Glutamatergic neuron (in vitro differentiated cells): ENCODE measurements around the gene CHD5. TPM values are rescaled to one million over a fixed set of nuclear protein-coding genes. Genes with fewer than 3 reads are reported as not detected.
A peak's percentile ranks its signal among the peaks of the same experiment; 100 is the strongest.

Experiments
- DNase-seq: peaks from one replicate; pipeline ENCODE4 v3.0.0; 2022
- H3K27ac Mint-ChIP-seq: one replicate; pipeline ENCODE4 v1.8.0; 2020; ENCODE audit warnings: mild to moderate bottlenecking, mixed read lengths, inconsistent platforms; ENCODE audit not compliant: unreplicated experiment
- H3K27me3 Mint-ChIP-seq: one replicate; pipeline ENCODE4 v1.8.0; 2020; ENCODE audit warnings: mild to moderate bottlenecking, moderate library complexity, mixed read lengths, inconsistent platforms; ENCODE audit not compliant: unreplicated experiment
- H3K36me3 Mint-ChIP-seq: one replicate; pipeline ENCODE4 v1.8.0; 2020; ENCODE audit warnings: mild to moderate bottlenecking, mixed read lengths, inconsistent platforms; ENCODE audit not compliant: unreplicated experiment
- H3K4me1 Mint-ChIP-seq: one replicate; pipeline ENCODE4 v1.8.0; 2020; ENCODE audit warnings: mild to moderate bottlenecking, low read depth, mixed read lengths, inconsistent platforms; ENCODE audit not compliant: unreplicated experiment
- H3K4me3 Mint-ChIP-seq: one replicate; pipeline ENCODE4 v1.8.0; 2020; ENCODE audit warnings: mild to moderate bottlenecking, mixed read lengths, inconsistent platforms; ENCODE audit not compliant: unreplicated experiment
- H3K9me3 Mint-ChIP-seq: one replicate; pipeline ENCODE4 v1.8.0; 2020; ENCODE audit warnings: mild to moderate bottlenecking, moderate library complexity, mixed read lengths, inconsistent platforms; ENCODE audit not compliant: unreplicated experiment
- total RNA-seq: library from RNA; stranded (reverse); fragmentation: NEBNext Ultra II Directional; extraction: Animal tissue kit (Norgen Biotek cat#: 25700); gene quantifications from one replicate; pipeline ENCODE4 v1.2.1, GENCODE V29; 2021; ENCODE audit not compliant: unreplicated experiment
- TF ChIP-seq, protein P1 (sequence below): fragments of 200-600 bp; sonication (generic); IDR thresholded peaks from one replicate; pipeline ENCODE4 v1.5.0; 2021; ENCODE audit not compliant: partially characterized antibody, unreplicated experiment

The CHD5 gene
- total RNA-seq, 1 donor from 2014 or later: 0.96 TPM

DNA sequence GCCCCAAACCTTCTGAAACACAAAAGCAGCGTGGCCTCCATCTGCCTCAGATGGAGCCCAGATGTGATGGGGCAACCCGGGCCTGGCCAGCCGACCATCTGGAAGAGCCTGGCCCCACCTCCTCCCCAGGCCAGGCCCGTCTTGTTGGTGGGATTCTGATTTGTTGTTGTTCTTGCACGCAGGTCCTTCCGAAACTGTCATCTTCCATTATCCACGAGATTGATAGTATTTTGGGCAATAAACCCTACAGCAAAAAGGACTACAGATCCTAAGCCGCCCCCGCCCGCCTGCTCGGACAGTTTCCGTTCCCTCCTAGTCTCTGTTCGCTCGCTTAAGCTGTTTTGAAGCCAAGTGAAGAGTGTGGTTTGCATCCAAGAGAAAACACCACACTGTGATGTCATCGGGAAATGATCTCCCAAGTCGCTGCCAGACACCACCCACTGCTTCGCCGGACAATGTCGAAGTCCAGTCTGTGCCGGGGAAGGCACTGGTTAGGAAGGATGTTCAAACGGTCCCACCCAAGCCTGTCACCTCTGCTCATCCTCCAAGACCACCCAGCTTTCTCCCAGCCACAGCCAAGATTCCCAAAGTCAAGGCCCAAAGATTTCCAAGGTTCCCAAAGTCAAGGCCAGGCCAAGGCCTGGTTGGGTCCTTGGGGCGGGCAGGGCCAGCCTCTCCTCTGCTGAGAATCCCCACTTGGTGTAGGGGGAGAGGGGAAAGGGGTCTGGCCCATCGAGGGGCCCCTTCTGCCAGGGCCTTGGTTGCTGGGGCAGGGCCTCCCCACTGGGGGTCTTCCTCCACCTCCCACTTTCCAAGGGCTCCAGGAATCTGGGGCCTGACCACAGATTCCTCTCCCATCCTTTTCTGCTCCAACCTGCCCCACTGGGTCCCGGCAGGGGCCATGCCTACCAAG, 81.6 kb downstream of the CHD5 start:
- H3K4me3 Mint-ChIP-seq: no peak overlapping the region
- H3K36me3 Mint-ChIP-seq: peaks cover 4% of the 10 kb centered on the region
- DNase-seq: peak; percentile 13
- H3K9me3 Mint-ChIP-seq: peaks cover 9% of the 10 kb centered on the region
- TF ChIP-seq, protein P1, sequence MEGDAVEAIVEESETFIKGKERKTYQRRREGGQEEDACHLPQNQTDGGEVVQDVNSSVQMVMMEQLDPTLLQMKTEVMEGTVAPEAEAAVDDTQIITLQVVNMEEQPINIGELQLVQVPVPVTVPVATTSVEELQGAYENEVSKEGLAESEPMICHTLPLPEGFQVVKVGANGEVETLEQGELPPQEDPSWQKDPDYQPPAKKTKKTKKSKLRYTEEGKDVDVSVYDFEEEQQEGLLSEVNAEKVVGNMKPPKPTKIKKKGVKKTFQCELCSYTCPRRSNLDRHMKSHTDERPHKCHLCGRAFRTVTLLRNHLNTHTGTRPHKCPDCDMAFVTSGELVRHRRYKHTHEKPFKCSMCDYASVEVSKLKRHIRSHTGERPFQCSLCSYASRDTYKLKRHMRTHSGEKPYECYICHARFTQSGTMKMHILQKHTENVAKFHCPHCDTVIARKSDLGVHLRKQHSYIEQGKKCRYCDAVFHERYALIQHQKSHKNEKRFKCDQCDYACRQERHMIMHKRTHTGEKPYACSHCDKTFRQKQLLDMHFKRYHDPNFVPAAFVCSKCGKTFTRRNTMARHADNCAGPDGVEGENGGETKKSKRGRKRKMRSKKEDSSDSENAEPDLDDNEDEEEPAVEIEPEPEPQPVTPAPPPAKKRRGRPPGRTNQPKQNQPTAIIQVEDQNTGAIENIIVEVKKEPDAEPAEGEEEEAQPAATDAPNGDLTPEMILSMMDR: no peak
- H3K27me3 Mint-ChIP-seq: peaks cover 2% of the 10 kb centered on the region
- peak overlapping the region; percentile 73 for H3K27ac Mint-ChIP-seq
- H3K4me1 Mint-ChIP-seq: peaks cover 16% of the 10 kb centered on the region

DNA sequence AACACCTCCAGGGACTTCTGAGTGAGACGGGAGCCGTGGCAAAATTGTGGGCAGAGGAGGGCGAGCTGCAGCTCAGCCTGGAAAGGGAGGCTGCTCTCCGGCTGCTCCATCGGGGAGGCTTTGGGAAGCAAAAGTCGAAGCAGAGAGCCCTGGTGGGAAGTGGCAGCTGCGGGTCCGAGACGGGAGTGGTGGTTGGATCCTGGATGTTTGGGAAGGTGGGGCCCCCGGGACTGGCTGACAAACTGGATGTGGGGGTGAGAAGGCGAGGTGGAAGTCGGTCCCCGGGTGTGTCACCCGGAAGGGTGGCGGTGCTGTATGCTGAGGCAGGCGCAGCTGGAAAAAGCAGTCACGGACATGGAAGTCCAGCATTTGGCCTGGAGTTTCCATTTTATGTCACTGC, 82.3 kb downstream of the CHD5 start:
- H3K4me3 Mint-ChIP-seq: peak overlapping the region; percentile 25
- DNase-seq: peak; percentile 13
- H3K4me1 Mint-ChIP-seq: peaks cover 19% of the 10 kb centered on the region
- H3K27ac Mint-ChIP-seq: peak overlapping the region; percentile 16
- peaks cover 9% of the 10 kb centered on the region for H3K9me3 Mint-ChIP-seq
- peaks cover 2% of the 10 kb centered on the region for H3K27me3 Mint-ChIP-seq
- TF ChIP-seq, protein P1: no peak
- peaks cover 4% of the 10 kb centered on the region for H3K36me3 Mint-ChIP-seq

DNA sequence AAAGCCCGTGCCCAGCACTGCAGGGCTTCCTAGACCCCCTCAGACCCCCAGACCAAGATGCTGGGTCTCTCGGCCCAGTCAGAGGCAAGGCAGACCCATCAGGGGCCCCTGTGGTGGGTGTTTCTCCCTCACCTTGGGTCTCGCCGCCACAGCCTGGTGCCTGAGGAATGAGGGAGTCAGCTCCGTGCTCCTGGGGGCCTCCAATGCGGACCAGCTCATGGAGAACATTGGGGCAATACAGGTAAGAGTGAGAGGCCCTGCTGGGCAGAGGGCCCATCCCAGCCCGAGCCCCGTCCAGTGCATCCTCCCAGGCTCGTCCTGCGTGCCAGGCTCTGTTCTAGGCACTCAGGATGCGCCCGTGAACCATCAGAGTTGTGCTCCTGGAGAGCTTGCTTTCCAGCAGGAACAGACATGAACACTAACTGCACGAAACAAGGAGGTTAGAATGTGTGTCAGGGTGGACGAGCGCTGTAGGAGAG, 83.0 kb downstream of the CHD5 start:
- no peak for DNase-seq
- TF ChIP-seq, protein P1: no peak
- H3K27me3 Mint-ChIP-seq: peaks cover 2% of the 10 kb centered on the region
- peaks cover 9% of the 10 kb centered on the region for H3K9me3 Mint-ChIP-seq
- peaks cover 4% of the 10 kb centered on the region for H3K36me3 Mint-ChIP-seq
- peak overlapping the region; percentile 16 for H3K27ac Mint-ChIP-seq
- peaks cover 21% of the 10 kb centered on the region for H3K4me1 Mint-ChIP-seq
- H3K4me3 Mint-ChIP-seq: peak overlapping the region; percentile 25

DNA sequence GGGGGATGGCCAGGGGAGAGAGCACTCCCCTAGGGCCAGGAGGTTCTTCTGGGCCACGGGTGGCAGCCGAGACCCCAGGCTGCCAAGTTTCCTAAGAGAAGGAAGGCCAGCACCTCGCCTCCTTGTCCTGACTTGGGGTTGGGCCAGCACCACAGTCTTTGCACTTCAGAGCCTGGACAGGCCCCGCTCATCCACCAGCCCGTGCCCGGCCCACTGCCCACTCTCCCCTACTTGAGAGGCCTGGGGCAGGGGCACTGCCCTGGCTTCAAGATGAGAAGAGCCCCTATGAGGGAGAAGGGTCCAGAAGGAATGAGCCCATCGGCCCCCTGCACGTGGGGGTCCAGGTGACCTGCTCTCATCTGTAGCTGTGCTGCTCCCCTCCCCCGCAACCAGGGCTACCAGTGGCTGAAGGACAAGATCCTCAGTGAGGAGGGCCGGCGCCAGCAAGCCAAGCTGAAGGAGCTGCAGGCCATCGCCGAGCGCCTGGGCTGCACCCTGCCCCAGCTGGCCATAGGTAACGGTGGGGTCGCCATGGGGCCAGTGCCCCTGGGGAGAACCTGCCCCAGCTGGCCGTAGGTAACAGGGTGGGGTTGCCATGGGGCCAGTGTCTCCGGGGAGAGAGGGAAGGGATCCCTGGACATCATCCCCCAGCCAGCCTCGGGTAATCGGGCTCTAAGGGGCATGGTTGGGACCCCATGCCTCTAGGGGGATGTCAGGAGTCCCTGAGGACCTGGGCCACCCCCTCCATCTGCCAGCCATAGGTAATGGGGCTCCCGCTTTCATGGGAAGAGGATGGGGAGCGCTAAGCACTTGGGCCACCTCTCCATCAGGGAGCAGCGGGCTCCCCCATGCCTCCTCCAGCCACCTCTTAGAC, 83.6 kb downstream of the CHD5 start:
- H3K27me3 Mint-ChIP-seq: peaks cover 2% of the 10 kb centered on the region
- no peak overlapping the region for H3K4me3 Mint-ChIP-seq
- no peak overlapping the region for H3K27ac Mint-ChIP-seq
- peak; percentile 27 for DNase-seq
- peaks cover 21% of the 10 kb centered on the region for H3K4me1 Mint-ChIP-seq
- H3K36me3 Mint-ChIP-seq: peaks cover 4% of the 10 kb centered on the region
- TF ChIP-seq, protein P1: no peak
- peaks cover 9% of the 10 kb centered on the region for H3K9me3 Mint-ChIP-seq
